Measurements from ENCODE around the gene POU6F2.
"Not testable (repeated sequence)": the region's sequence is repeated elsewhere in the genome, so short reads cannot be mapped to it uniquely, and the experiment has no call there.

POU6F2 gene

GRCh38 chr7:39313376-39313775 is 335.7 kb downstream of the POU6F2 start:
- no peak for DNase-seq

GRCh38 chr7:39313974-39314373 is 336.3 kb downstream of the POU6F2 start:
- no peak for DNase-seq

- DNase-seq: no peak
Observed at GRCh38 chr7:39317107-39317506, 339.4 kb downstream of the POU6F2 start.

GRCh38 chr7:39317896-39318295 is 340.2 kb downstream of the POU6F2 start:
- no peak for DNase-seq

- no peak for DNase-seq
Observed at GRCh38 chr7:39321245-39321644, 343.5 kb downstream of the POU6F2 start.

GRCh38 chr7:39321909-39322498 is 344.3 kb downstream of the POU6F2 start:
- DNase-seq: no peak

GRCh38 chr7:39324139-39324760 is 346.5 kb downstream of the POU6F2 start:
- DNase-seq: no peak

- not testable (repeated sequence) for DNase-seq
Observed at GRCh38 chr7:39331607-39332006, 353.9 kb downstream of the POU6F2 start.

- no peak for DNase-seq
Observed at GRCh38 chr7:39332142-39332541, 354.4 kb downstream of the POU6F2 start.

- DNase-seq: no peak
Observed at GRCh38 chr7:39333701-39334100, 356.0 kb downstream of the POU6F2 start.

- no peak for DNase-seq
Observed at GRCh38 chr7:39336442-39336841, 358.7 kb downstream of the POU6F2 start.

- DNase-seq: no peak
Observed at GRCh38 chr7:39338716-39339115, 361.0 kb downstream of the POU6F2 start.

GRCh38 chr7:39339591-39339990 is 361.9 kb downstream of the POU6F2 start:
- DNase-seq: no peak

GRCh38 chr7:39341083-39341482 is 363.4 kb downstream of the POU6F2 start:
- DNase-seq: no peak

GRCh38 chr7:39342763-39343162 is 365.1 kb downstream of the POU6F2 start:
- DNase-seq: no peak

GRCh38 chr7:39349452-39350123 is 371.9 kb downstream of the POU6F2 start:
- no peak for DNase-seq

- DNase-seq: no peak
Observed at GRCh38 chr7:39353615-39354376, 376.1 kb downstream of the POU6F2 start.

- no peak for DNase-seq
Observed at GRCh38 chr7:39355664-39356063, 378.0 kb downstream of the POU6F2 start.

- DNase-seq: no peak
Observed at GRCh38 chr7:39356172-39356925, 378.6 kb downstream of the POU6F2 start.

GRCh38 chr7:39357648-39358047 is 379.9 kb downstream of the POU6F2 start:
- DNase-seq: no peak

- DNase-seq: no peak
Observed at GRCh38 chr7:39360038-39360437, 382.3 kb downstream of the POU6F2 start.

GRCh38 chr7:39360766-39361165 is 383.1 kb downstream of the POU6F2 start:
- no peak for DNase-seq

GRCh38 chr7:39365751-39366295 is 388.1 kb downstream of the POU6F2 start:
- no peak for DNase-seq

Data from NCI-H2029 treated with DMSO at 0.1 percent for 48 hours (cell line).